GM19452 (cell line): Measurements from ENCODE around the gene SLC35F3.
"Not testable (repeated sequence)": the region's sequence is repeated elsewhere in the genome, so short reads cannot be mapped to it uniquely, and the experiment has no call there.

Source experiments
- ATAC-seq: cut with Tn5 transposase; IDR thresholded peaks from one replicate; pipeline ENCODE4 v1.9.1; 2021; ENCODE audit not compliant: unreplicated experiment

SLC35F3 gene

DNA sequence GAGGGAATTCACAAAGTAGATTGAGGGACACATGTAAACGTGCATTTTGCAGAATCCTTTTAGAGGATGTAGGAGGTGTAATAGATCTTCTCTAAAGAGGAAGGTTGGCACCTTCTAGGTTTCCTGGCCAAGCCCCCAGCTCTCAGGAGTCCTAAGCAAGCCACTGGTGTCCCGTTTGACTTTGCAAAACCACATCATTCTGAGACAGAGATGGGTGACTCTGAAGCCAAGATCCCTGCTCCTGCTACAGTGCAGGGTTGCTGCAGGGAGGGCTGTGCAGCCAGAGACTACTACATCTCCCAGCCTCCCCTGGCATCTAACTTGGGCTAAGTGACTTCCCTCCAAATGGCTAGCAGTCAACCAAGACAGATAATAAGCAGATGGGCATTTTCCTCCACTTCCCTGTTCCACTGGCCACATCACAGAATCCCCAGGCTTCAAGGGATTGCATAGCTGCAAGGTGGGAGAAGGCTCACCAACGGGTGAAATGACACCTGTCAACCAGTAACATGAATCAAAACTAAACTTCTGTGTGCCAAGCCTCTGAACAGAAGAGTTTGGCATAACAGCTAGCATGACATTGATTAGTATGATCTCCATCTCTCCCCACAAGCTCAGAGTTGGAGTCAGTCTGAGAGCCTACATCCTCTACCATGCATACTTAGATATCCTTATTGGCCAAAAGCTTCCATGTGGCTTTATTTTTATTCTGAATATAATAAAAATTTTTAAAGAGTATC lies 339.2 kb downstream of the SLC35F3 start:
- ATAC-seq: no peak

- peak; percentile 29 for ATAC-seq
Measured at GRCh38 chr1:234244482-234244881, 340.0 kb downstream of the SLC35F3 start.

- ATAC-seq: peak; percentile 87
Measured at GRCh38 chr1:234246638-234247116, 342.2 kb downstream of the SLC35F3 start.

DNA sequence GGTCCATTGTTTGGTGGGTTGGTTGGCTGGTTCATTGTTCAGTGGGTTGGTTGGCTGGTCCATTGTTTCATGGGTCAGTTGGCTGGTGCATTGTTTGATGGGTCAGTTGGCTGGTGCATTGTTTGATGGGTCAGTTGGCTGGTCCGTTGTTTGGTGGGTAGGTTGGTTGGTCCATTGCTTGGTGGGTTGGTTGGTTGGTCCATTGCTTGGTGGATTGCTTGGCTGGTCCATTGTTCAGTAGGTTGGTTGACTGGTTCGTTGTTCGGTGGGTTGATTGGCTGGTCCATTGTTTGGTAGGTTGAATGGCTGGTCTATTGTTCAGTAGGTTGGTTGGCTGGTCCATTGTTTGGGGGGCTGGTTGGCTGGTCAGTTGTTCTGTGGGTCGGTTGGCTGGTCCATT lies 343.3 kb downstream of the SLC35F3 start:
- not testable (repeated sequence) for ATAC-seq

- ATAC-seq: no peak
Measured at GRCh38 chr1:234250747-234251146, 346.3 kb downstream of the SLC35F3 start.

DNA sequence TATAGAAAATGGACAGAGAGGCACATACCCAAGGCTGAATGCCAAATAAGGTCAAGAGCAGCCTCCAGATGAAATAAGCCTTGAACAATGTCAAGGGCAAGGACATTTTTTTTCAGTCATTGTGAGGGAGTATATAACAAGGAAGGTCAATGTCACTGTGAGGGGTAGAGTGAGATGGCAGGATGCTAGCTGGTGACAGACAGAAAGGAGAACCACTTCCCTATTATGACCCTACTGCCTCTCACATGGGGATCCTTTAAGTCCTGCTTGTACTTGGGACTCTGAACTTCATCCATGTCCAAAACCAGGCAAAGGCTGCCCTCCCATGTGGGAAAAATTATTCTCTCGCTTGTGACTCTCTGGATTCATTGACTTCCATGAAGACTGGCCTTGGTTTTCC lies 349.3 kb downstream of the SLC35F3 start:
- ATAC-seq: no peak

- no peak for ATAC-seq
Measured at GRCh38 chr1:234256359-234256758, 351.9 kb downstream of the SLC35F3 start.

GRCh38 chr1:234258071-234258470 lies 353.6 kb downstream of the SLC35F3 start:
- ATAC-seq: no peak

- ATAC-seq: no peak
Measured at GRCh38 chr1:234260578-234260977, 356.1 kb downstream of the SLC35F3 start.

GRCh38 chr1:234261545-234261944 lies 357.1 kb downstream of the SLC35F3 start:
- ATAC-seq: no peak

DNA sequence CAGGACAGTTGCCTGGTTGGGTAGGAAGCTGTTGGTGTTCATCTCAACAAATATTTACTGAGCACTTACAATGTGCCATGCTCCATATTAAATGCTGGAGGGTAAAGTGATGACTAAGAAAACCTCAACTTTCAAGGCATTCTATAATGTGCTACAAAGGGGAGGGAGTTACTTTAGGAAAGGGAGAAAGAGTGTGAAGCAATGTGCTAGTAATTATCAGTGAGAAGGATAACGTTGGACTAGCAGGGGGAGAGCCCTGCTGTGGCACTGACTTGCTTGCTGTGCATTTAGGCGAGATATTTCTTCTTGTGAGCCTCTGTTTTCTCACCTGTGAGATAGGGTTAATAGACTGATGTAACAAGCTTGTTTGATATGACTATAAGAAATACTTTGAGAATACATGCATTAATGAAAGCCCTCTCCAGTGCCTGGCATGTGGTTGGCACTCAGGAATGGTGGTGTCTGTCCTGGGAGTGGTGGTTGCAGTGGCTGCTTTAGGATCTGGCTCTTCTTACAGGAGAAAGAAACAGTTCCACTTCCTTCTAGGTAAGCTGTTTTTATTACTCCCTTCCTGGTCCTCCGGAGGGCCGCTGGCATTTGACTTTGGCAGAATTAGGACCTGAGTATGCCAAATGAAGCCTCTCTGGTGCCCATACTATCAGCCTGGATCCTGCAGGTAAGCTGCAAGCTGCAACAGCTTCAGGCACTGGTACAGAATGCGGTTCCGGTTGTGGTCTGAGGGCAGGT lies 357.7 kb downstream of the SLC35F3 start:
- ATAC-seq: no peak

DNA sequence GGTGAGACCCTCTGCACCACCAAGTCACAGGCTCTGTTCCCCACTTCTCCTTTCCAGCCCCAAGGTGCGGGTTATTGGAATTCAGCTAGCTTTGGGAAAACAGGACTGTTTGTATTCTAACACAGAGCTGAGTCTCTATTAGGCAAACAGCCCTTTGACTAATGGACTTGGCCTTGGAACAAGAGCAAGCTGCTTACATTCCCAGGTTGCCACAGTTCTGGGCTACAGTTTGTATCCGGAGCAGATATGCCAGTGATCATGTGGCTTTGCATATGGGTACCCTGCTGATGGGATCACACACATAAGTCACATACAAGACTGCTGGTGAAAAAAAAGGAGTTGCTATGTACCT lies 358.3 kb downstream of the SLC35F3 start:
- ATAC-seq: no peak

- no peak for ATAC-seq
Measured at GRCh38 chr1:234264832-234265231, 360.4 kb downstream of the SLC35F3 start.

GRCh38 chr1:234265321-234265720 lies 360.8 kb downstream of the SLC35F3 start:
- ATAC-seq: no peak

GRCh38 chr1:234265861-234266260 lies 361.4 kb downstream of the SLC35F3 start:
- ATAC-seq: no peak

DNA sequence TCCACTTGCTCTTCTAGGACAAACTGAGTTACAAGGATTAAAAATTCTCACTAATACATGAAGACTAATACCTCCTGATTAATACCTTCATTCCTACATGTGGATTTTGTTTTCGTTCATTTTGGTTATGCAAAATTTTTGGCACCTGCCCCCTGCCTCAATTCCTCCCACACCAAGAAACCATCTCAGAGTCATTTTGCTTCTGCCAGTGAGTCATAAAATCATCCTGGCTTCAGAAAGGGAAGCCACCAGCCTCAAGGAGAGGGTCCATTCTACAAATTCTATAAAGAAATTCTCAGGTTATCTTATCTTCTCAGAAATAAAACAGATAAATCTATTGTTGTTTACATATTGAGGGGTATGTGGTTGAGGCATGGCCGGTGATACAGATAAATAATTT lies 365.6 kb downstream of the SLC35F3 start:
- ATAC-seq: no peak

- ATAC-seq: no peak
Measured at GRCh38 chr1:234270581-234271242, 366.2 kb downstream of the SLC35F3 start.

GRCh38 chr1:234271243-234271606 lies 366.7 kb downstream of the SLC35F3 start:
- peak; percentile 96 for ATAC-seq

- no peak for ATAC-seq
Measured at GRCh38 chr1:234272656-234273312, 368.3 kb downstream of the SLC35F3 start.

GRCh38 chr1:234273981-234274380 lies 369.5 kb downstream of the SLC35F3 start:
- no peak for ATAC-seq

GRCh38 chr1:234276151-234276788 lies 371.8 kb downstream of the SLC35F3 start:
- no peak for ATAC-seq
